K562 (cell line): ENCODE measurements around the gene HES4. TPM values are rescaled to one million over a fixed set of nuclear protein-coding genes. Genes with fewer than 3 reads are reported as not detected.
A peak's percentile ranks its signal among the peaks of the same experiment; 100 is the strongest.

ENCODE experiments used
- CHD1 ChIP-seq: fragments of 200-600 bp; sonication (generic); IDR thresholded peaks from one replicate; pipeline ENCODE4 v1.6.1; 2012; ENCODE audit warnings: mild to moderate bottlenecking, moderate library complexity, low read length, inconsistent platforms
- DACH1 ChIP-seq: fragments of 450-650 bp; IDR thresholded peaks from 2 replicates; pipeline ENCODE4 v1.6.1; 2018; ENCODE audit not compliant: partially characterized antibody
- E2F4 ChIP-seq: sonication (generic); formaldehyde crosslinking; IDR thresholded peaks from 2 replicates; pipeline ENCODE4 v1.8.0; 2022; ENCODE audit warnings: mild to moderate bottlenecking, low read depth, missing genetic modification reagents
- ESRRA ChIP-seq: fragments of 450-650 bp; IDR thresholded peaks from 2 replicates; pipeline ENCODE4 v1.6.1; 2014; ENCODE audit warnings: low read depth, mild to moderate bottlenecking, moderate library complexity, borderline replicate concordance
- GABPB1 ChIP-seq: sonication (generic); formaldehyde crosslinking; IDR thresholded peaks from 2 replicates; pipeline ENCODE4 v1.8.0; 2022; ENCODE audit warnings: mild to moderate bottlenecking, missing genetic modification reagents
- HDAC3 ChIP-seq: fragments of 450-650 bp; IDR thresholded peaks from 2 replicates; pipeline ENCODE4 v1.6.1; 2018; ENCODE audit warnings: borderline replicate concordance, mild to moderate bottlenecking, moderate library complexity; ENCODE audit not compliant: partially characterized antibody
- MGA ChIP-seq: fragments of 450-650 bp; IDR thresholded peaks from 2 replicates; pipeline ENCODE4 v1.6.1; 2016; ENCODE audit warnings: mild to moderate bottlenecking, moderate library complexity
- PURB ChIP-seq: sonication (generic); formaldehyde crosslinking; IDR thresholded peaks from 2 replicates; pipeline ENCODE4 v1.9.0; 2021; ENCODE audit warnings: low read depth, mild to moderate bottlenecking, missing genetic modification reagents
- TAF15 ChIP-seq: fragments of 200-400 bp; formaldehyde crosslinking; IDR thresholded peaks from 2 replicates; pipeline ENCODE4 v1.6.1; 2017; ENCODE audit warnings: mild to moderate bottlenecking, low read depth, low read length, moderate library complexity
- TOE1 ChIP-seq, 2 experiments: fragments of 450-650 bp in 1 of 2; sonication (generic) in 1 of 2; formaldehyde crosslinking in 1 of 2; IDR thresholded peaks; 2 replicates each; pipeline versions ENCODE4 v1.7.1 to v1.8.0; 2016 to 2022; ENCODE audit warnings: borderline replicate concordance in 2 of 2, mild to moderate bottlenecking in 2 of 2, antibody characterized with exemption in 1 of 2, inconsistent platforms in 1 of 2, low read depth in 1 of 2, missing genetic modification reagents in 1 of 2, moderate library complexity in 1 of 2
- ZC3H4 ChIP-seq: sonication (generic); formaldehyde crosslinking; IDR thresholded peaks from 2 replicates; pipeline ENCODE4 v1.9.0; 2021; ENCODE audit warnings: missing genetic modification reagents, borderline replicate concordance
- ZNF668 ChIP-seq: fragments of 250-450 bp; sonication (Bioruptor Pico); IDR thresholded peaks from 2 replicates; pipeline ENCODE4 v1.8.0; 2022; ENCODE audit warnings: mild to moderate bottlenecking, inconsistent platforms
- polyA plus RNA-seq, 8 experiments: library from polyadenylated mRNA; depleted of rRNA in 4 of 8; stranded (reverse) in 5 of 8; unstranded in 3 of 8; fragments of >200 nt; fragmentation: Nextera tagmentation in 2 of 8; fragmentation: Illumina TruSeq in 1 of 8; extraction: Ambion mirVana in 2 of 8; extraction: Trizol in 1 of 8; gene quantifications; 2 replicates each; pipeline versions ENCODE4 v1.2.1 to v1.2.3, GENCODE V29; 2011 to 2014; ENCODE audit warnings: inconsistent platforms in 1 of 8, missing spikeins in 1 of 8
- total RNA-seq, 7 experiments: library from RNA; depleted of rRNA in 6 of 7; stranded (reverse); fragments of >200 nt in 6 of 7; fragmentation: Illumina TruSeq in 2 of 7; extraction: Trizol in 2 of 7; gene quantifications; 2 replicates each; pipeline versions ENCODE4 v1.2.1 to v1.2.3, GENCODE V29; 2011 to 2021; ENCODE audit warnings: low replicate concordance in 1 of 7
- TF ChIP-seq, protein P1 (sequence below): sonication (generic); formaldehyde crosslinking; IDR thresholded peaks from 2 replicates; pipeline ENCODE4 v1.8.0; 2022; ENCODE audit warnings: mild to moderate bottlenecking, missing genetic modification reagents

The HES4 gene
- total and polyA plus RNA-seq, 9 of the 15 experiments (the other 6 are each of a cell fraction or from before 2014, with no cell fraction given) = 0.21 to 43.7 (median 5.3) TPM; not detected in 2

- TF ChIP-seq ZNF668 (CRISPR knock-in tag) (no peak), GABPB1 (CRISPR knock-in tag) (peak; percentile 56; the same call in 1 of the 2 replicates), CHD1 (no peak), TOE1 (IDR thresholded peaks at IDR 0.05; ENCODE audit: borderline replicate concordance) (no peak), TOE1 (CRISPR knock-in tag; IDR thresholded peaks at IDR 0.05; ENCODE audit: borderline replicate concordance, low read depth) (no peak), DACH1 (no peak), PURB (CRISPR knock-in tag) (no peak), ESRRA (no peak), ZC3H4 (0 out of 2 replicates have a peak, but pooled peaks have one; percentile 22), TAF15 (no peak), HDAC3 (no peak), E2F4 (CRISPR knock-in tag) (peak; percentile 64; the same call in 1 of the 2 replicates), MGA (peak; percentile 98)
- TF ChIP-seq, protein P1, sequence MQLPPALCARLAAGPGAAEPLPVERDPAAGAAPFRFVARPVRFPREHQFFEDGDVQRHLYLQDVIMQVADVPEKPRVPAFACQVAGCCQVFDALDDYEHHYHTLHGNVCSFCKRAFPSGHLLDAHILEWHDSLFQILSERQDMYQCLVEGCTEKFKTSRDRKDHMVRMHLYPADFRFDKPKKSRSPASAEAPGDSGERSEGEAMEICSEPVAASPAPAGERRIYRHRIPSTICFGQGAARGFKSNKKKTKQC = no peak; the same call in 1 of the 2 replicates
These were observed 38.7 kb downstream of the HES4 start (continued) for GRCh38 chr1:961132-961669.
